KOPT-K1 (cell line): ENCODE measurements around the gene PTH2R.

Experiments used
- H3K27ac ChIP-seq: fragments of 200-600 bp; sonication (generic); 2 replicates; pipeline ENCODE4 v1.5.1; 2016; ENCODE audit warnings: antibody characterized with exemption, mild to moderate bottlenecking, low read depth, low read length; ENCODE audit not compliant: poor library complexity, severe bottlenecking
- H3K36me3 ChIP-seq: fragments of 200-600 bp; sonication (generic); 2 replicates; pipeline ENCODE4 v1.5.1; 2017; ENCODE audit warnings: antibody characterized with exemption, mild to moderate bottlenecking, low read length, moderate library complexity; ENCODE audit not compliant: insufficient read depth
- H3K9me3 ChIP-seq: fragments of 200-600 bp; sonication (generic); 2 replicates; pipeline ENCODE4 v1.5.1; 2017; ENCODE audit warnings: antibody characterized with exemption, low read length, mild to moderate bottlenecking; ENCODE audit not compliant: insufficient read depth, poor library complexity, severe bottlenecking

Gene PTH2R, protein sequence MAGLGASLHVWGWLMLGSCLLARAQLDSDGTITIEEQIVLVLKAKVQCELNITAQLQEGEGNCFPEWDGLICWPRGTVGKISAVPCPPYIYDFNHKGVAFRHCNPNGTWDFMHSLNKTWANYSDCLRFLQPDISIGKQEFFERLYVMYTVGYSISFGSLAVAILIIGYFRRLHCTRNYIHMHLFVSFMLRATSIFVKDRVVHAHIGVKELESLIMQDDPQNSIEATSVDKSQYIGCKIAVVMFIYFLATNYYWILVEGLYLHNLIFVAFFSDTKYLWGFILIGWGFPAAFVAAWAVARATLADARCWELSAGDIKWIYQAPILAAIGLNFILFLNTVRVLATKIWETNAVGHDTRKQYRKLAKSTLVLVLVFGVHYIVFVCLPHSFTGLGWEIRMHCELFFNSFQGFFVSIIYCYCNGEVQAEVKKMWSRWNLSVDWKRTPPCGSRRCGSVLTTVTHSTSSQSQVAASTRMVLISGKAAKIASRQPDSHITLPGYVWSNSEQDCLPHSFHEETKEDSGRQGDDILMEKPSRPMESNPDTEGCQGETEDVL

GRCh38 chr2:208406474-208407451 lies at the start of gene PTH2R:
Gene PTH2R (plus strand): TSS chr2:208406792. CDS start chr2:208407044, 252 bp downstream.
- Histone ChIP-seq H3K27ac (no peak within 1 kb of the TSS), H3K9me3 (no peaks in the 10 kb centered on the region), H3K36me3 (no peaks in the 10 kb centered on the region)

- H3K9me3 ChIP-seq, result no peaks in the 10 kb centered on the region
- peaks cover 75% of the 10 kb centered on the region for H3K36me3 ChIP-seq
- H3K27ac ChIP-seq, result no peak overlapping the region
Observed at GRCh38 chr2:208356846-208357574, 49.6 kb upstream of the PTH2R start.

DNA sequence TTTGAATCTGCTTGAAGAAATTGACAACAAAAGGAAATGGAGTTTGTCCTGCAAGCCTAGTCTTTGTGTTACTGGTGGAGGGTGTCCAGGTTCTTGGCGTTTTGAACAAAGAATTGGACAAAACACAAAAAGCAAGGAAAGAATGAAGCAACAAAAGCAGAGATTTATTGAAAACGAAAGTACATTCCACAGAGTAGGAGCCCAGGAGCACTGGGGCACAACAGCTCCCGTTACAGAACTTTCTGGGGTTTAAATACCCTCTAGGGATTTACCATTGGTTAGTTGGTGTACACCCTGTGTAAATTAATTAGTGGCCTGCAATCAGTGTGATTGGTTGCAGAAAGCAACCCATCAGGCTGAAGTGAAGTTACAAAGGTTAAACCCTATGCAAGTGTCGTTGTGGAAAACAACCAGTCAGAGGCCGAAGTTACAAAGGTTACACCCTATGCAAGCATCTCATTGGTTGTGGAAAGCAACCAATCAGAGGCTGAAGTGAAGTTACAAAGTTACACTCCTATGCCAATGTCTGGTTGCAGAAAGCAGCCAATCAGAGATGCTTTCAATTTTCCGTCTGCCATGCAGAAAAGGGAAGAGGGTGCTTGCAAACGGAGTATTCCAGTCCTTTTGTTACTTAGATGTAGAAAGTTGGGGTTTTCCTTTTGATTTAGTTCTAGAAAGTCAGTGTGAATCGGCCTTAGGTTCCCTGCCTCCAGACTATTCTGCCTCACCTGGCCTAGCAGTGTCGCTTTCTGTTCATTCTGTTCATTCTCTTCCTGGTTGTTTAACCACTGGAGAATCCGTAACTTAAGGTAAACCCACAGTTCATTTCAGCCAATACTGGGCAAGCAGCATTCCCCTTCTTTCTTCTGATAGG lies 47.6 kb upstream of the PTH2R start:
- Histone ChIP-seq H3K9me3 (no peaks in the 10 kb centered on the region), H3K36me3 (peaks cover 55% of the 10 kb centered on the region), H3K27ac (no peak overlapping the region)

- Histone ChIP-seq H3K36me3 (peaks cover 49% of the 10 kb centered on the region), H3K27ac (no peak overlapping the region), H3K9me3 (no peaks in the 10 kb centered on the region)
Observed at GRCh38 chr2:208359632-208359986, 47.0 kb upstream of the PTH2R start.

DNA sequence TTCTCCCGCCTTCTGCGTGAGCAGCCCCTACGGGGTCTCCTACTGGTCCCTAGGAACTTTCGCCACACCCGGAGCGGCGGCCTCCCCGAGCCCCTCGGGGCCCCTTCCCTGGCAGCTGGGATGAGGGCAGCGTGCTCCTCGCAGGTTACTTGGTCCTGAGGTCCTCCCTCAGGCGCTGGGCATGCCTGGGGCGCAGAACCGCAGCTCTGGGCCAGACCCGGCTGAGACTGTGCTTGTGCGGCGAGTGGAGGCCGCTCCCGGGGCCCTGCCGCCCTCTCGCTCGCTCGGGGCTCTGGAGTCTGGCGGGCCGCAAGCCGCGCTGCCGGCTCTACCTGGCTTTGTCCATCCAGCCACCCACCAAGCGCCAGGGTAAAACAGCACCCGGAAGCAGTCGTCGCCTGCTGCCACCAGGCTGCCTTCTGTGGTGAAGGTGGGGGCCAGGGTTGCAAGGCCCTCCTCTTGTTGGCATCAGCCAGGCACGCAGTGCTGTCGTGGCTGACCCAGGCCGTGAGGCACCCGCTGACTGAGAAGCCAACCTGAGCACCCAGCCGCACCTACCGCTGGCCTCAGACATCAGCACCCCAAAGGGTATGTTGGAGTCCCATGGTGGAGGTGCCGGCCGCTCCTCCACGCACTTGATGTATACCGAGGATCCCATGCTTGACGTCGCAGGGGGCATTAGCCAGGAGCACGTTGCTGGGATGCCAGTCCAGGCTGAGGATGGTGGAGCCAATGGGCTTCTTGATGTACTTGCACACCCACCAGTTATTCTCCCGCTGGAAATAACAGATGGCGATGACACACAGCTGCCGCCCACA lies 46.1 kb upstream of the PTH2R start:
- Histone ChIP-seq H3K27ac (no peak overlapping the region), H3K36me3 (peaks cover 40% of the 10 kb centered on the region), H3K9me3 (peaks cover 8% of the 10 kb centered on the region)

GRCh38 chr2:208361077-208361441 lies 45.5 kb upstream of the PTH2R start:
- Histone ChIP-seq H3K27ac (no peak overlapping the region), H3K36me3 (peaks cover 34% of the 10 kb centered on the region), H3K9me3 (peaks cover 10% of the 10 kb centered on the region)

GRCh38 chr2:208363485-208363884 lies 43.1 kb upstream of the PTH2R start:
- Histone ChIP-seq H3K27ac (no peak overlapping the region), H3K36me3 (peaks cover 11% of the 10 kb centered on the region; the same call in 1 of the 2 replicates), H3K9me3 (peaks cover 10% of the 10 kb centered on the region)

- H3K9me3 ChIP-seq, result peaks cover 10% of the 10 kb centered on the region
- H3K27ac ChIP-seq, result no peak overlapping the region
- no peaks in the 10 kb centered on the region for H3K36me3 ChIP-seq
Observed at GRCh38 chr2:208366215-208367127, 40.1 kb upstream of the PTH2R start.

DNA sequence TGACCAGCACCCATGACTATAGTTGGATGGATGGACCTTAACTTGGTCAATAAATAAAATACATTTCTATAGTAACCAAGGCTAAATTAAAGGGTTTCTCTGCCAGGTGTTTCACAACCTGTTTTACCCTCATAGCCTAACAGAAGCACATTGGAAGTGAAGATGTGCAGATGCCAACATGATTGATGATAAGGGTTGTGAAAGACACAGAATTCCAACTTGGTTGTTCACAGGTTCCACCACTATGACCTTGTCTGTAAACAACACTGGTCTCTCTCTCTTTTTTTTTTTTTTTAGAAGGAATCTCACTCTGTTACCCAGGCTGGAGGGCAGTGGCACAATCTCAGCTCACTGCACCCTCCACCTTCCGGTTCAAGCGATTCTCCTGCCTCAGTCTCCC lies 37.5 kb upstream of the PTH2R start:
- peaks cover 10% of the 10 kb centered on the region for H3K9me3 ChIP-seq
- no peak overlapping the region for H3K27ac ChIP-seq
- H3K36me3 ChIP-seq, result no peaks in the 10 kb centered on the region

GRCh38 chr2:208370881-208371633 lies 35.5 kb upstream of the PTH2R start:
- H3K9me3 ChIP-seq, result no peaks in the 10 kb centered on the region
- H3K36me3 ChIP-seq, result no peaks in the 10 kb centered on the region
- H3K27ac ChIP-seq, result no peak overlapping the region

- Histone ChIP-seq H3K36me3 (no peaks in the 10 kb centered on the region), H3K27ac (no peak overlapping the region), H3K9me3 (no peaks in the 10 kb centered on the region)
Observed at GRCh38 chr2:208371634-208371935, 35.0 kb upstream of the PTH2R start.

GRCh38 chr2:208373460-208374089 lies 33.0 kb upstream of the PTH2R start:
- H3K27ac ChIP-seq, result no peak overlapping the region
- H3K36me3 ChIP-seq, result no peaks in the 10 kb centered on the region
- no peaks in the 10 kb centered on the region for H3K9me3 ChIP-seq
